ENCODE results near the gene NRF1.

- TF ChIP-seq POLR2AphosphoS5 (IDR thresholded peaks at IDR 0.05; ENCODE audit: borderline replicate concordance, low read depth, low read length) (no peak), EZH2 (IDR thresholded peaks at IDR 0.05) (no peak), FOXP2 (optimal IDR thresholded peaks at IDR 0.05; ENCODE audit: control extremely low read depth, extremely low read length, insufficient read depth) (no peak)
Measured at GRCh38 chr7:129771928-129772479, 160.5 kb downstream of the NRF1 start.

Measured in SK-N-MC (cell line).